C4-2B (cell line): ENCODE data around the gene TNFSF10.

Experiments
- CTCF ChIP-seq: fragments of 450-650 bp; conservative IDR thresholded peaks from 2 replicates; pipeline ENCODE4 v1.5.1; 2017; ENCODE audit warnings: mild to moderate bottlenecking
- ZFX ChIP-seq: fragments of 450-650 bp; IDR thresholded peaks from 2 replicates; pipeline ENCODE4 v1.6.1; 2017

GRCh38 chr3:172569128-172570008 is 46.1 kb upstream of the TNFSF10 start:
- no peak for TF ChIP-seq CTCF
- TF ChIP-seq ZFX: no peak
